Measurements from ENCODE around the gene ETHE1. TPM values are rescaled to one million over a fixed set of nuclear protein-coding genes. Genes with fewer than 3 reads are reported as not detected.

Gene ETHE1
- total RNA-seq, 1 experiment from 2014 or later = 19.0 TPM

GRCh38 chr19:43540381-43540780 is 13.4 kb upstream of the ETHE1 start:
- Mint-ChIP-seq H3K4me1 (peaks cover 7% of the 10 kb centered on the region), H3K9me3 (peaks cover 18% of the 10 kb centered on the region), H3K36me3 (peaks cover 62% of the 10 kb centered on the region), H3K27ac (no peak overlapping the region), H3K4me3 (no peak overlapping the region), H3K27me3 (ENCODE audit: low read depth) (no peaks in the 10 kb centered on the region)
- DNase-seq (ENCODE audit: low spot score) (no peak), ATAC-seq (no peak)
- TF ChIP-seq SOX15 (CRISPR knock-in tag; IDR thresholded peaks at IDR 0.05) = no peak
- TF ChIP-seq ZNF423 (CRISPR knock-in tag; IDR thresholded peaks at IDR 0.05) = no peak
- TF ChIP-seq, protein P1, sequence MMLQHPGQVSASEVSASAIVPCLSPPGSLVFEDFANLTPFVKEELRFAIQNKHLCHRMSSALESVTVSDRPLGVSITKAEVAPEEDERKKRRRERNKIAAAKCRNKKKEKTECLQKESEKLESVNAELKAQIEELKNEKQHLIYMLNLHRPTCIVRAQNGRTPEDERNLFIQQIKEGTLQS (CRISPR knock-in tag; conservative IDR thresholded peaks at IDR 0.05) = no peak
- TF ChIP-seq FOXP1 (CRISPR knock-in tag; IDR thresholded peaks at IDR 0.05; ENCODE audit: borderline replicate concordance) = no peak
- no peak for TF ChIP-seq ZBTB21 (CRISPR knock-in tag; IDR thresholded peaks at IDR 0.05; ENCODE audit: borderline replicate concordance)
- no peak for TF ChIP-seq JAZF1 (CRISPR knock-in tag; IDR thresholded peaks at IDR 0.05)
- no peak for TF ChIP-seq ZNF219 (CRISPR knock-in tag; IDR thresholded peaks at IDR 0.05; ENCODE audit: borderline replicate concordance)
- TF ChIP-seq, protein P2, sequence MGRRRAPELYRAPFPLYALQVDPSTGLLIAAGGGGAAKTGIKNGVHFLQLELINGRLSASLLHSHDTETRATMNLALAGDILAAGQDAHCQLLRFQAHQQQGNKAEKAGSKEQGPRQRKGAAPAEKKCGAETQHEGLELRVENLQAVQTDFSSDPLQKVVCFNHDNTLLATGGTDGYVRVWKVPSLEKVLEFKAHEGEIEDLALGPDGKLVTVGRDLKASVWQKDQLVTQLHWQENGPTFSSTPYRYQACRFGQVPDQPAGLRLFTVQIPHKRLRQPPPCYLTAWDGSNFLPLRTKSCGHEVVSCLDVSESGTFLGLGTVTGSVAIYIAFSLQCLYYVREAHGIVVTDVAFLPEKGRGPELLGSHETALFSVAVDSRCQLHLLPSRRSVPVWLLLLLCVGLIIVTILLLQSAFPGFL (CRISPR knock-in tag; IDR thresholded peaks at IDR 0.05; ENCODE audit: borderline replicate concordance) = no peak
- no peak for TF ChIP-seq ZNF317 (CRISPR knock-in tag; IDR thresholded peaks at IDR 0.05; ENCODE audit: borderline replicate concordance, low read depth)
- TF ChIP-seq AFF4 (CRISPR knock-in tag; IDR thresholded peaks at IDR 0.05; ENCODE audit: borderline replicate concordance) = no peak
- no peak for TF ChIP-seq SMAD3 (CRISPR knock-in tag; IDR thresholded peaks at IDR 0.05; ENCODE audit: borderline replicate concordance)
- no peak for TF ChIP-seq ZNF232 (CRISPR knock-in tag; IDR thresholded peaks at IDR 0.05)
- no peak for TF ChIP-seq ELF4 (CRISPR knock-in tag; IDR thresholded peaks at IDR 0.05; ENCODE audit: low read depth)
- TF ChIP-seq TEAD4 (CRISPR knock-in tag; IDR thresholded peaks at IDR 0.05) = no peak
- TF ChIP-seq, protein P3, sequence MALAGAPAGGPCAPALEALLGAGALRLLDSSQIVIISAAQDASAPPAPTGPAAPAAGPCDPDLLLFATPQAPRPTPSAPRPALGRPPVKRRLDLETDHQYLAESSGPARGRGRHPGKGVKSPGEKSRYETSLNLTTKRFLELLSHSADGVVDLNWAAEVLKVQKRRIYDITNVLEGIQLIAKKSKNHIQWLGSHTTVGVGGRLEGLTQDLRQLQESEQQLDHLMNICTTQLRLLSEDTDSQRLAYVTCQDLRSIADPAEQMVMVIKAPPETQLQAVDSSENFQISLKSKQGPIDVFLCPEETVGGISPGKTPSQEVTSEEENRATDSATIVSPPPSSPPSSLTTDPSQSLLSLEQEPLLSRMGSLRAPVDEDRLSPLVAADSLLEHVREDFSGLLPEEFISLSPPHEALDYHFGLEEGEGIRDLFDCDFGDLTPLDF (CRISPR knock-in tag; IDR thresholded peaks at IDR 0.05) = no peak
- TF ChIP-seq NR3C1 (CRISPR knock-in tag; conservative IDR thresholded peaks at IDR 0.05; ENCODE audit: low read depth) = no peak
- TF ChIP-seq GTF2I (CRISPR knock-in tag; conservative IDR thresholded peaks at IDR 0.05) = no peak
- no peak for TF ChIP-seq GABPB1 (CRISPR knock-in tag; IDR thresholded peaks at IDR 0.05)
- ChIA-PET POLR2A (no interaction called here), CTCF (interaction anchor here (2.0 kb wide), 1 partner anchor 15 kb away, joined by 8 read pairs; no protein-coding TSS in a partner anchor)

GRCh38 chr19:43538922-43539321 is 11.9 kb upstream of the ETHE1 start:
- TF ChIP-seq SMAD3 (CRISPR knock-in tag; IDR thresholded peaks at IDR 0.05; ENCODE audit: borderline replicate concordance) = no peak
- TF ChIP-seq, protein P4, sequence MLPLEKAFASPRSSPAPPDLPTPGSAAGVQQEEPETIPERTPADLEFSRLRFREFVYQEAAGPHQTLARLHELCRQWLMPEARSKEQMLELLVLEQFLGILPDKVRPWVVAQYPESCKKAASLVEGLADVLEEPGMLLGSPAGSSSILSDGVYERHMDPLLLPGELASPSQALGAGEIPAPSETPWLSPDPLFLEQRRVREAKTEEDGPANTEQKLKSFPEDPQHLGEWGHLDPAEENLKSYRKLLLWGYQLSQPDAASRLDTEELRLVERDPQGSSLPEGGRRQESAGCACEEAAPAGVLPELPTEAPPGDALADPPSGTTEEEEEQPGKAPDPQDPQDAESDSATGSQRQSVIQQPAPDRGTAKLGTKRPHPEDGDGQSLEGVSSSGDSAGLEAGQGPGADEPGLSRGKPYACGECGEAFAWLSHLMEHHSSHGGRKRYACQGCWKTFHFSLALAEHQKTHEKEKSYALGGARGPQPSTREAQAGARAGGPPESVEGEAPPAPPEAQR (CRISPR knock-in tag; IDR thresholded peaks at IDR 0.05) = no peak
- TF ChIP-seq PRDM15 (CRISPR knock-in tag; IDR thresholded peaks at IDR 0.05) = no peak
- no peak for TF ChIP-seq E2F5 (CRISPR knock-in tag; IDR thresholded peaks at IDR 0.05)
- no peak for TF ChIP-seq FOXP1 (CRISPR knock-in tag; IDR thresholded peaks at IDR 0.05; ENCODE audit: borderline replicate concordance)
- no peak for ATAC-seq
- POLR2A ChIA-PET = no interaction called here
- Mint-ChIP-seq H3K27me3 (ENCODE audit: low read depth) (no peaks in the 10 kb centered on the region), H3K4me3 (no peak overlapping the region), H3K4me1 (peaks cover 14% of the 10 kb centered on the region), H3K36me3 (peaks cover 56% of the 10 kb centered on the region), H3K27ac (no peak overlapping the region), H3K9me3 (peaks cover 18% of the 10 kb centered on the region)
- CTCF ChIA-PET = interaction anchor here (2.0 kb wide), 1 partner anchor 16 kb away, joined by 8 read pairs; no protein-coding TSS in a partner anchor
- no peak for DNase-seq (ENCODE audit: low spot score)

All from WTC11 (cell line).